Measurements from ENCODE around the gene SPDYE17. TPM values are rescaled to one million over a fixed set of nuclear protein-coding genes. Genes with fewer than 3 reads are reported as not detected.
"Not testable (repeated sequence)": the region's sequence is repeated elsewhere in the genome, so short reads cannot be mapped to it uniquely, and the experiment has no call there.

SPDYE17 gene
- total and polyA plus RNA-seq, 2 of the 8 experiments (the other 6 are each of a cell fraction or from before 2014, with no cell fraction given): not detected

DNA sequence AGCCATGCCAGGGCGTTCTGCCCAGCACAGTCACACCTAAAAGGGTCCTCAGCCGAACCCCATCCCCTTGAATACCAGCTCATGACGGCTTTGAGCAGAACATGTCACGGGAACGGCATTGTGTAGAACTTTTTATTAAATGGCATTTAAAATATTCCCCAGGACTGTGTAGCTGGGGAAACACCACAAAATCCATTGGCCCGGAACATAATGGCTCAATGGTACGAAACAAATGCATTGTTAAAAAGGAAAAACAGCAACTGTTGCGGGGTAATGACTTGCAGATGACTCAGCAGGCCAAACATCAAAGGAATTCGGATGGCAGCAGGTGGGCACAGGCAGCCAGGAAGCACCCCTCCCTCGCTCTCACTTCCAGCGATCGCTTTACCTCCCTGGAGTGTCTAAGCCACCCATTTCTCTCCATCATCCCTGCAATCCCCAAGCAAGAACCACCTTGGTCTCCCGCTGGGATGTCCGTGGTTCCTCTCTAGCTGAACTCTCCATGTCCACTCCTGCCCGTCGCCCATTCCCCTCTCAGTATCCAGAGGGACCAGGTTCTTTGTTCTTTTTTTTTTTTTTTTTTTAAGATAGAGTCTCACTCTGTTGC lies 22.0 kb downstream of the SPDYE17 start:
- POLR2A ChIA-PET (ENCODE audit: partially characterized antibody): not testable (repeated sequence)

DNA sequence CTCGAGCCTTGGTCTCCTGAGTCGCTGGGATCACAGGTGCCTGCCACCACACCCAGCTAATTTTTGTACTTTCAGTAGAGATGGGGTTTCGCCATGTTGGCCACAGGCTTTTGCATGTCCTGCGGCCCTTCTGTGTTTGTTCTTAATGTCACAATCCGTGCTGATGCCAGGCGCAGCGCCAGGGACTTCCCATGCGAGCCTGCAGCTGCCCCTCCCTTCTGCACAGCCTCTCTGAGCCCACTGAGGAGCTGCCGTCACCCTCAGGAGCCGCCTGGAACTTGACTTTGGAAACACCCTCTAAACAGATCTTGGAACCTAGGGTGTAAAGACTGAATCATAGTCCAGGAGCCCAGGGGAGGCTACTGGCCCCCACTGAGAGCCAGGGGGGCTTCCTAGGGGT lies 24.2 kb downstream of the SPDYE17 start:
- H3K56ac ChIP-seq (replicated peaks; ENCODE audit: insufficient read length, low read depth, low read length); H4K91ac ChIP-seq (replicated peaks; ENCODE audit: insufficient read length, low read length); H3K18ac ChIP-seq (ENCODE audit: extremely low read depth, low read length); H2BK12ac ChIP-seq (ENCODE audit: low read depth, low read length); H3K14ac ChIP-seq (ENCODE audit: insufficient read length); H2BK120ac ChIP-seq (replicated peaks; ENCODE audit: low read depth, low read length); H3K27ac ChIP-seq (ENCODE audit: low read depth, low read length); H2AFZ ChIP-seq (ENCODE audit: low read length); H4K5ac ChIP-seq (ENCODE audit: insufficient read length, low read depth, low read length); H3K4me1 ChIP-seq (replicated peaks in 1 of 4; ENCODE audit: control insufficient read depth in 3 of 4, insufficient read depth in 4 of 4, low read length in 3 of 4); H2AK5ac ChIP-seq (ENCODE audit: low read depth, low read length); H2BK15ac ChIP-seq (ENCODE audit: low read length); H3K4me2 ChIP-seq (ENCODE audit: insufficient read depth in 1 of 2, low read depth in 2 of 2, low read length in 2 of 2); CTCF ChIA-PET (ENCODE audit: partially characterized antibody); H3K4ac ChIP-seq (replicated peaks; ENCODE audit: insufficient read length, low read depth, low read length); H3K23me2 ChIP-seq (ENCODE audit: low read depth, low read length); H2BK20ac ChIP-seq (ENCODE audit: low read length); FAIRE-seq; H3K36me3 ChIP-seq (ENCODE audit: control insufficient read depth in 2 of 4, insufficient read depth in 4 of 4, low read length in 3 of 4); H3K79me2 ChIP-seq (ENCODE audit: control insufficient read depth in 1 of 2, insufficient read depth in 2 of 2, low read length in 2 of 2); POLR2A ChIA-PET (ENCODE audit: partially characterized antibody); H4K8ac ChIP-seq (ENCODE audit: extremely low read depth, insufficient read depth, low read length); H3K9ac ChIP-seq (replicated peaks in 1 of 4; ENCODE audit: extremely low read depth in 1 of 4, low read depth in 3 of 4, low read length in 3 of 4); H4K20me1 ChIP-seq (replicated peaks in 1 of 2; ENCODE audit: control insufficient read depth in 1 of 2, insufficient read depth in 2 of 2, low read length in 2 of 2); H3K9me3 ChIP-seq (ENCODE audit: insufficient read depth in 2 of 2, low read depth in 1 of 2, low read length in 1 of 2); H3K27me3 ChIP-seq (replicated peaks in 1 of 4; ENCODE audit: control insufficient read depth in 3 of 4, extremely low read depth in 1 of 4, insufficient read depth in 3 of 4, low read length in 3 of 4); H3K23ac ChIP-seq (ENCODE audit: insufficient read length); H3K79me1 ChIP-seq (ENCODE audit: low read depth, low read length); H3K4me3 ChIP-seq (ENCODE audit: extremely low read depth in 1 of 4, insufficient read depth in 2 of 4, low read depth in 3 of 4, low read length in 4 of 4); H2BK5ac ChIP-seq (ENCODE audit: low read depth, low read length): not testable (repeated sequence)
- peak in 1 of 2 experiments; percentile 40 for DNase-seq (ENCODE audit: low read depth in 1 of 2, low spot score in 2 of 2)
- 92% methylated on average over 8 of the region's 10 CpGs; no CpG with 5 or more reads in 1 of the 2 experiments for WGBS, 2 experiments (ENCODE audit: extremely low coverage in 1 of 2, insufficient coverage in 1 of 2, insufficient read length in 1 of 2, insufficient replicate concordance in 2 of 2, low coverage in 1 of 2, low lambda C conversion rate in 2 of 2, missing lambda C conversion rate in 1 of 2)

More for the DNA sequence above, 22.0 kb downstream of the SPDYE17 start:
- H2AFZ ChIP-seq (ENCODE audit: low read length); H3K4me2 ChIP-seq (ENCODE audit: insufficient read depth in 1 of 2, low read depth in 2 of 2, low read length in 2 of 2); CTCF ChIA-PET (ENCODE audit: partially characterized antibody); H2AK5ac ChIP-seq (ENCODE audit: low read depth, low read length); H4K91ac ChIP-seq (replicated peaks; ENCODE audit: insufficient read length, low read length); H3K23me2 ChIP-seq (ENCODE audit: low read depth, low read length); H2BK120ac ChIP-seq (replicated peaks; ENCODE audit: low read depth, low read length); H3K23ac ChIP-seq (ENCODE audit: insufficient read length); H3K4me3 ChIP-seq (ENCODE audit: extremely low read depth in 1 of 4, insufficient read depth in 2 of 4, low read depth in 3 of 4, low read length in 4 of 4); H3K36me3 ChIP-seq (ENCODE audit: control insufficient read depth in 2 of 4, insufficient read depth in 4 of 4, low read length in 3 of 4); H3K18ac ChIP-seq (ENCODE audit: extremely low read depth, low read length); H3K9me3 ChIP-seq (ENCODE audit: insufficient read depth in 2 of 2, low read depth in 1 of 2, low read length in 1 of 2); H3K27ac ChIP-seq (ENCODE audit: low read depth, low read length); H2BK5ac ChIP-seq (ENCODE audit: low read depth, low read length); H3K79me1 ChIP-seq (ENCODE audit: low read depth, low read length); H4K5ac ChIP-seq (ENCODE audit: insufficient read length, low read depth, low read length); FAIRE-seq; H3K27me3 ChIP-seq (replicated peaks in 1 of 4; ENCODE audit: control insufficient read depth in 3 of 4, extremely low read depth in 1 of 4, insufficient read depth in 3 of 4, low read length in 3 of 4); H3K4ac ChIP-seq (replicated peaks; ENCODE audit: insufficient read length, low read depth, low read length); H3K9ac ChIP-seq (replicated peaks in 1 of 4; ENCODE audit: extremely low read depth in 1 of 4, low read depth in 3 of 4, low read length in 3 of 4); H2BK15ac ChIP-seq (ENCODE audit: low read length); H3K4me1 ChIP-seq (replicated peaks in 1 of 4; ENCODE audit: control insufficient read depth in 3 of 4, insufficient read depth in 4 of 4, low read length in 3 of 4); H4K8ac ChIP-seq (ENCODE audit: extremely low read depth, insufficient read depth, low read length); H2BK12ac ChIP-seq (ENCODE audit: low read depth, low read length); H3K56ac ChIP-seq (replicated peaks; ENCODE audit: insufficient read length, low read depth, low read length); H2BK20ac ChIP-seq (ENCODE audit: low read length); H3K79me2 ChIP-seq (ENCODE audit: control insufficient read depth in 1 of 2, insufficient read depth in 2 of 2, low read length in 2 of 2); H4K20me1 ChIP-seq (replicated peaks in 1 of 2; ENCODE audit: control insufficient read depth in 1 of 2, insufficient read depth in 2 of 2, low read length in 2 of 2); H3K14ac ChIP-seq (ENCODE audit: insufficient read length): not testable (repeated sequence)
- DNase-seq (ENCODE audit: low read depth in 1 of 2, low spot score in 2 of 2): peak in 1 of 2 experiments; percentile 35
- peak; percentile 30; the same call in 1 of the 2 replicates for TF ChIP-seq BACH1 (IDR thresholded peaks at IDR 0.05; ENCODE audit: low read length)
- whole genome bisulfite sequencing, 2 experiments (ENCODE audit: extremely low coverage in 1 of 2, insufficient coverage in 1 of 2, insufficient read length in 1 of 2, insufficient replicate concordance in 2 of 2, low coverage in 1 of 2, low lambda C conversion rate in 2 of 2, missing lambda C conversion rate in 1 of 2): 60% methylated on average over 7 of the region's 16 CpGs; no CpG with 5 or more reads in 1 of the 2 experiments

Measured in H1 (cell line).